ENCODE results near the gene FAM199X. TPM values are rescaled to one million over a fixed set of nuclear protein-coding genes. Genes with fewer than 3 reads are reported as not detected.

FAM199X gene
- total and polyA plus RNA-seq, 2 donors (not counting 1 experiment from before 2014, with no cell fraction given): 6.7 to 21.1 TPM

GRCh38 chrX:104122829-104123228, 43.4 kb upstream of the FAM199X start:
- Histone ChIP-seq H3K4me1 (ENCODE audit: control insufficient read depth, extremely low read depth, insufficient read depth, low read length) (no peaks in the 10 kb centered on the region), H3K79me2 (ENCODE audit: control insufficient read depth, insufficient read depth, low read length) (no peaks in the 10 kb centered on the region), H3K9ac (ENCODE audit: insufficient read depth, low read length) (no peak overlapping the region), H3K27ac (ENCODE audit: insufficient read depth, low read length) (no peak overlapping the region), H3K9me3 (ENCODE audit: control insufficient read depth, insufficient read depth, low read depth, low read length) (no peaks in the 10 kb centered on the region), H4K20me1 (ENCODE audit: control insufficient read depth, extremely low read depth, insufficient read depth, low read length) (no peaks in the 10 kb centered on the region), H3K36me3 (ENCODE audit: control insufficient read depth, insufficient read depth, low read length) (no peaks in the 10 kb centered on the region), H3K4me3 (replicated peaks in 1 of 4; ENCODE audit: control extremely low read depth in 1 of 4, insufficient read depth in 1 of 4, low read depth in 3 of 4, low read length in 4 of 4) (no peak overlapping the region), H3K27me3 (ENCODE audit: control insufficient read depth, insufficient read depth, low read length) (no peaks in the 10 kb centered on the region), H3K4me2 (ENCODE audit: extremely low read depth, insufficient read depth, low read length) (no peak overlapping the region), H2AFZ (ENCODE audit: low read length) (no peak overlapping the region)
- no peak for DNase-seq (ENCODE audit: low read depth in 2 of 2)
- TF ChIP-seq CTCF (conservative IDR thresholded peaks at IDR 0.05 in 1 of 2, IDR thresholded peaks at IDR 0.05 in 1 of 2; ENCODE audit: low read depth in 1 of 2, low read length in 2 of 2): no peak
- no peak for TF ChIP-seq EZH2 (IDR thresholded peaks at IDR 0.05; ENCODE audit: low read length, missing control alignments)

- Histone ChIP-seq H3K36me3 (ENCODE audit: control insufficient read depth, insufficient read depth, low read length) (no peaks in the 10 kb centered on the region), H3K9ac (ENCODE audit: insufficient read depth, low read length) (no peak overlapping the region), H4K20me1 (ENCODE audit: control insufficient read depth, extremely low read depth, insufficient read depth, low read length) (no peaks in the 10 kb centered on the region), H2AFZ (ENCODE audit: low read length) (no peak overlapping the region), H3K27ac (ENCODE audit: insufficient read depth, low read length) (no peak overlapping the region), H3K79me2 (ENCODE audit: control insufficient read depth, insufficient read depth, low read length) (no peaks in the 10 kb centered on the region), H3K4me3 (replicated peaks in 1 of 4; ENCODE audit: control extremely low read depth in 1 of 4, insufficient read depth in 1 of 4, low read depth in 3 of 4, low read length in 4 of 4) (no peak overlapping the region), H3K4me1 (ENCODE audit: control insufficient read depth, extremely low read depth, insufficient read depth, low read length) (no peaks in the 10 kb centered on the region), H3K4me2 (ENCODE audit: extremely low read depth, insufficient read depth, low read length) (no peak overlapping the region), H3K9me3 (ENCODE audit: control insufficient read depth, insufficient read depth, low read depth, low read length) (no peaks in the 10 kb centered on the region), H3K27me3 (ENCODE audit: control insufficient read depth, insufficient read depth, low read length) (no peaks in the 10 kb centered on the region)
- no peak for DNase-seq (ENCODE audit: low read depth in 2 of 2)
- TF ChIP-seq EZH2 (IDR thresholded peaks at IDR 0.05; ENCODE audit: low read length, missing control alignments) (no peak), CTCF (conservative IDR thresholded peaks at IDR 0.05 in 1 of 2, IDR thresholded peaks at IDR 0.05 in 1 of 2; ENCODE audit: low read depth in 1 of 2, low read length in 2 of 2) (no peak)
Measured at GRCh38 chrX:104126856-104127255, 39.4 kb upstream of the FAM199X start.

DNA sequence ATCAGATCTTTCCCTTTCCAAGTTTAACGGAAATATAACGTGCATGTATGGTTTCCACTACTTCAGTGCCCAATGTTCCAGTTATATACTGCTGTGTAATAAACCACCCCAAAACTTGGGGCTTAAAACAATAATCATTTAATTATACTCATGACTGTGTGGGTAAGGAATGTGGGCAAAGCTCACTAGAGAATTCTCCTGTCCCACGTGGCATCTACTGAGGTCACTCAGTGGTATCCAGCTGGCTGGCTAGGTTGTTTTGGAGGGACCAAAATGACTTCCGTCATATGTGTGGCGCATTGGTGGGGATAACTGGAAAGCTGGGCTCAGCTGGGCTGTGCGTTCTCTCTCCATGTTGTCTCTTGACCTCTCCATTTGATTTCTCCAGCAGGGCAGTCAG, 35.4 kb upstream of the FAM199X start:
- no peak for DNase-seq (ENCODE audit: low read depth in 2 of 2)
- no peaks in the 10 kb centered on the region for H3K9me3 ChIP-seq (ENCODE audit: control insufficient read depth, insufficient read depth, low read depth, low read length)
- H3K36me3 ChIP-seq (ENCODE audit: control insufficient read depth, insufficient read depth, low read length): no peaks in the 10 kb centered on the region
- no peak overlapping the region for H3K4me2 ChIP-seq (ENCODE audit: extremely low read depth, insufficient read depth, low read length)
- no peaks in the 10 kb centered on the region for H4K20me1 ChIP-seq (ENCODE audit: control insufficient read depth, extremely low read depth, insufficient read depth, low read length)
- H3K27ac ChIP-seq (ENCODE audit: insufficient read depth, low read length): no peak overlapping the region
- TF ChIP-seq EZH2 (IDR thresholded peaks at IDR 0.05; ENCODE audit: low read length, missing control alignments) (no peak), CTCF (conservative IDR thresholded peaks at IDR 0.05 in 1 of 2, IDR thresholded peaks at IDR 0.05 in 1 of 2; ENCODE audit: low read depth in 1 of 2, low read length in 2 of 2) (no peak)
- H3K79me2 ChIP-seq (ENCODE audit: control insufficient read depth, insufficient read depth, low read length): no peaks in the 10 kb centered on the region
- H2AFZ ChIP-seq (ENCODE audit: low read length): no peak overlapping the region
- H3K9ac ChIP-seq (ENCODE audit: insufficient read depth, low read length): no peak overlapping the region
- H3K4me1 ChIP-seq (ENCODE audit: control insufficient read depth, extremely low read depth, insufficient read depth, low read length): no peaks in the 10 kb centered on the region
- no peaks in the 10 kb centered on the region for H3K27me3 ChIP-seq (ENCODE audit: control insufficient read depth, insufficient read depth, low read length)
- no peak overlapping the region for H3K4me3 ChIP-seq (replicated peaks in 1 of 4; ENCODE audit: control extremely low read depth in 1 of 4, insufficient read depth in 1 of 4, low read depth in 3 of 4, low read length in 4 of 4)

Measured in fibroblast of lung (primary cell).